Measurements from ENCODE around the gene EPAS1. TPM values are rescaled to one million over a fixed set of nuclear protein-coding genes. Genes with fewer than 3 reads are reported as not detected.

EPAS1 gene
- total and polyA plus RNA-seq, 12 donors, result 112 to 415 (median 201) TPM

DNA sequence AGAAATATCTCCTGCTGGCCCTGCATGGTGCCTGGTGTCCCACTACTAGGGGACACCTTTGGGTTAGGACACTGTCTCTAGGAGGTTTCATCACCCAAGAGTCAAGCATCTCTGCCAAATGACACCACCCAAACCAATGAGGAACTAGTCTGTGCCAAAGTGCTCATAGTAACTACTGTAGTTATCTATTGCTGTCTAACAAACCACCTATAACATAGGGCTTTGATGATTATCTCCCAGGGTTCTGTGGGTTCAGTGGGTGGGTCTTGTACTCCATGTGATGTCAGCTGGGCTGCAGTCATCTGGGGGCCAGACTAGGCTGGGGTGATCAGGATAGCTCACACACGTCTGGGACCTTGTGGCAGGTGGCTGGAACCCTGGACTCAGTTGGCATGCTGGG, 59.8 kb downstream of the EPAS1 start:
- Histone ChIP-seq H3K4me3 (no peak overlapping the region), H3K27ac (peak overlapping the region in 1 of 10 donors; percentile 28), H3K36me3 (peaks cover 5 to 100% (median 73%) of the 10 kb centered on the region in 9 donors), H3K4me1 (peaks cover 15 to 95% (median 45%) of the 10 kb centered on the region in 9 donors), H3K9me3 (no peaks in the 10 kb centered on the region), H3K27me3 (no peaks in the 10 kb centered on the region)
- DNase-seq, result no peak
- intact Hi-C loops (cut with DNase I), result loop anchor here in 2 of 10 donors (5.0 to 10.0 kb wide), 2 partner anchors 50 to 122 kb away; no protein-coding TSS in a partner anchor
- TF ChIP-seq CTCF (IDR thresholded peaks at IDR 0.05), result no peak
- no peak for ATAC-seq
- 95 to 96% methylated on average over 1 of the region's 1 CpG for WGBS, 2 donors

DNA sequence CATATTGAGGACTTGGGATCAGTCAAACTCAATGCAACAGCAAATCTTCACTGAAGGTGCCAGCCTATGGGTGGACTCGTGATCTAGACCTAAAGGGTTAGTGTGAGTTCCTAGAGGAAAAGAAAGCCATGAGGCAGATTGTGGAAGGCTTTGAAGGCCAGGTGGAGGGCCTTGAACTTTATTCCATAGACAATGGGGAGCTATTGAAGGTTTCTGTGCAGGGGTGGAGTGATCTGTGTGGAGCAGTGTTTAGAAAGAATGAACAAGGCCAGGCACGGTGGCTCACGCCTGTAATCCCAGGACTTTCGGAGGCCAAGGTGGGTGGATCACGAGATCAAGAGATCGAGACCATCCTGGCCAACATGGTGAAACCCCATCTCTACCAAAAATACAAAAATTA, 61.5 kb downstream of the EPAS1 start:
- no peak for TF ChIP-seq CTCF (IDR thresholded peaks at IDR 0.05)
- no peak overlapping the region for H3K4me3 ChIP-seq
- 96 to 97% methylated on average over 6 of the region's 6 CpGs for WGBS, 2 donors
- DNase-seq (no peak), ATAC-seq (no peak)
- intact Hi-C loops (cut with DNase I), result loop anchor here in 2 of 10 donors (5.0 to 10.0 kb wide), 2 partner anchors 51 to 124 kb away; no protein-coding TSS in a partner anchor
- peaks cover 5 to 98% (median 79%) of the 10 kb centered on the region in 9 donors for H3K36me3 ChIP-seq
- no peaks in the 10 kb centered on the region for H3K9me3 ChIP-seq
- no peaks in the 10 kb centered on the region for H3K27me3 ChIP-seq
- H3K27ac ChIP-seq, result peak overlapping the region in 2 of 10 donors; percentile 2 to 21
- peaks cover 3 to 91% (median 30%) of the 10 kb centered on the region in 9 donors for H3K4me1 ChIP-seq

DNA sequence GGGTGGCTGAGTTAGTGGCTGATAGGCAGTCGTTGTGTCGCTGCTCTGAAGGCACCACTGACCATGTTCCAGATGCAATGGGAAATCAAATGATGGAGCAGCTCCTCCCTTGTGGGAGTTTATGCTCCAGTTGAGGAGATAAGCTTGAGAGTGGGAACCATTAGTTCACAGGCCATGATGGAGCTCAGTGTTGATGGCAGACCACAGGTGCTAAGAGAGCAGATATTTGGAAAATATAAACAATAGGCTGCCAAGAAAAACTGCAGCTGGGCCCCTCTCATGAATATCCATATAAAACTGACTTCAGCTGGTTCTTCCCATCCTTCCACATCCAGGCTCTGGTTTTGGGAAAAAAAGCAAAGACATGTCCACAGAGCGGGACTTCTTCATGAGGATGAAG, 63.1 kb downstream of the EPAS1 start:
- Histone ChIP-seq H3K36me3 (peaks cover 5 to 98% (median 69%) of the 10 kb centered on the region in 9 donors), H3K27me3 (no peaks in the 10 kb centered on the region), H3K4me1 (peaks cover 3 to 91% (median 37%) of the 10 kb centered on the region in 9 donors), H3K4me3 (no peak overlapping the region), H3K27ac (peak overlapping the region in 2 of 10 donors; percentile 1 to 3), H3K9me3 (no peaks in the 10 kb centered on the region)
- intact Hi-C loops (cut with DNase I), result loop anchor here in 6 of 10 donors (5.0 to 10.0 kb wide), 7 partner anchors 58 to 356 kb away; partner anchors contain the start of gene EPAS1 (in 1 of the 6)
- no peak for TF ChIP-seq CTCF (IDR thresholded peaks at IDR 0.05)
- 69 to 70% methylated on average over 3 of the region's 3 CpGs for WGBS, 2 donors
- ATAC-seq (no peak), DNase-seq (no peak)

DNA sequence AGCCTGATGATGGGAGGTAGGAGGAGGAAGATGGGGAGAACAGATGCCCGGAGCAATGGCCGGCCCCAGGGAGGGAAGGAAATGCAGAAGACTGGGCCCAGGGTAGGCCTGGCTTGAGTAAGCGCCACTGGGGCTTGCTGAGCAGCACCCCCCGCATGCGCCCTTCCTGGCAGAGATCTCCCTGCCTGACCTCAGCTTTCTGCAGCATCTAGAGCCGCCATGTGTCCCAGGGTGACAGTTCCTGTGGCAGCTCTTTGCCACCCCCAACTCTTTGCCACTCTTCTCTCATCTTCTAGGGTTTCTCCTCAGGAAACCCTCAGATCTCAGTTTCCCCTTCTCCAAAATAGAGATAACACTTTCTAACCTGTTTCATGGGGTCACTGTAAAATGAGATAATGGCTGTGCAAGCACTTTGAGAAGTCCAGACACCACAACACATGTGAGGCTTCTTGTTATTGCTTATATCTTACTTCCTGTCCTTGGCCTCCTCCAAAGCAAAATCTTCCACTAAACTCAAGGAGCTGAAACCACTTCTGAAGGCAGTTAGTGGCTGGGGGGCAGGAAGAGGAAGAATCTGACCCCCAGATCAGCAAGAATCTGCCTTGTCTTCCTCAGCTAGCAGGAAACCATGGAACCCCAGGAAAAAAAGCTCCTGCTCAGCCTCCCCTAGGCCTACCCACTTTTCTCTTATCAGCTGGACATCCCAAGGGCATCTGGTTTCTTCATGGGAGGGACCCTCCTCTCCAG, 64.9 kb downstream of the EPAS1 start:
- H3K4me1 ChIP-seq, result peaks cover 0 to 93% (median 41%) of the 10 kb centered on the region in 9 donors
- 87 to 96% methylated on average over 6 of the region's 6 CpGs for WGBS, 2 donors
- H3K4me3 ChIP-seq, result no peak overlapping the region
- H3K27me3 ChIP-seq, result no peaks in the 10 kb centered on the region
- TF ChIP-seq CTCF (IDR thresholded peaks at IDR 0.05), result no peak
- DNase-seq (no peak), ATAC-seq (no peak)
- intact Hi-C loops (cut with DNase I), result loop anchor here in 7 of 10 donors (2.0 to 10.0 kb wide), 8 partner anchors 17 to 357 kb away; partner anchors contain the start of gene EPAS1 (in 1 of the 7)
- no peaks in the 10 kb centered on the region for H3K9me3 ChIP-seq
- H3K36me3 ChIP-seq, result peaks cover 5 to 98% (median 63%) of the 10 kb centered on the region in 9 donors
- peak overlapping the region in 5 of 10 donors; percentile 8 to 72 (median 26) for H3K27ac ChIP-seq

All from heart right ventricle (tissue), 16 donors.